Measurements from ENCODE around the gene ZNF716. TPM values are rescaled to one million over a fixed set of nuclear protein-coding genes. Genes with fewer than 3 reads are reported as not detected.

ZNF716 gene
- polyA plus RNA-seq, 1 of the 3 experiments (the other 2 are of a cell fraction), result not detected

DNA sequence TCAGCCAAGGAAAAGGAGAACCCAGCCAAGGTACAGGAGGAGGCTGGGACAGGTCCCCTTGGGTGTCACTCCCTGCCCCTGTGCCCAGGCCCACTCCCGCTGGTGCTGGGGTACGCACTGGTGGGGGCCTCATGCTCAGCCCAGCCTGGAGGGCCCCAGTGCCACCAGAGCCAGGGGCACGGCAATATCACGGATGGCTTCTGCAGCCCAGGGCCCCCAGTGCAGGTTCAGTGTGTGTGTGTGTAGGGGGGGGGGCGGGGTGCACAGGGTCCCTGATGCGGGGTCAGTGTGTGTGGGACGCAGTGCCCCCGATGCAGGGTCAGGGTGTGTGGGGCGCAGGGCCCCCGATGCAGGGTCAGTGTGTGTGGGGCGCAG, 23.4 kb upstream of the ZNF716 start:
- no peaks in the 10 kb centered on the region for H3K4me1 ChIP-seq (ENCODE audit: control insufficient read depth in 1 of 2, insufficient read depth in 2 of 2, low read depth in 1 of 2, low read length in 1 of 2)
- CTCF ChIA-PET, result no interaction called here
- no peaks in the 10 kb centered on the region for H4K20me1 ChIP-seq (ENCODE audit: insufficient read depth)
- no peaks in the 10 kb centered on the region for H3F3A ChIP-seq (replicated peaks; ENCODE audit: insufficient read depth)
- no peak overlapping the region for H3K4me2 ChIP-seq
- H3K9ac ChIP-seq, result no peak overlapping the region
- H3K27ac ChIP-seq (ENCODE audit: low read depth in 2 of 2, low read length in 1 of 2), result no peak overlapping the region
- 0% methylated on average over 1 of the region's 11 CpGs for WGBS (ENCODE audit: low lambda C conversion rate)
- no peaks in the 10 kb centered on the region for H3K79me2 ChIP-seq (ENCODE audit: insufficient read depth)
- H2AFZ ChIP-seq (ENCODE audit: low read depth), result no peak overlapping the region
- POLR2A ChIA-PET, result no interaction called here
- no peak for DNase-seq
- H3K9me3 ChIP-seq, result no peaks in the 10 kb centered on the region
- TF ChIP-seq ELF1 (IDR thresholded peaks at IDR 0.05) (no peak), FOXM1 (IDR thresholded peaks at IDR 0.05; ENCODE audit: low read depth) (no peak), NFIC (IDR thresholded peaks at IDR 0.05; ENCODE audit: borderline replicate concordance) (no peak), MXI1 (IDR thresholded peaks at IDR 0.05; ENCODE audit: low read depth, low read length) (no peak), YY1 (IDR thresholded peaks at IDR 0.05; ENCODE audit: low read depth) (no peak), EZH2phosphoT487 (IDR thresholded peaks at IDR 0.05; ENCODE audit: borderline replicate concordance, low read depth) (no peak), MEF2A (IDR thresholded peaks at IDR 0.05; ENCODE audit: borderline replicate concordance, low read depth) (no peak), RXRA (IDR thresholded peaks at IDR 0.05; ENCODE audit: borderline replicate concordance, low read depth) (no peak), SIN3A (IDR thresholded peaks at IDR 0.05; ENCODE audit: borderline replicate concordance, low read depth, low read length) (no peak), RFX5 (IDR thresholded peaks at IDR 0.05; ENCODE audit: low read length) (no peak), TCF12 (IDR thresholded peaks at IDR 0.05) (no peak), POLR2AphosphoS5 (IDR thresholded peaks at IDR 0.05; ENCODE audit: low read depth, low read length) (no peak)
- TF ChIP-seq, protein P1, sequence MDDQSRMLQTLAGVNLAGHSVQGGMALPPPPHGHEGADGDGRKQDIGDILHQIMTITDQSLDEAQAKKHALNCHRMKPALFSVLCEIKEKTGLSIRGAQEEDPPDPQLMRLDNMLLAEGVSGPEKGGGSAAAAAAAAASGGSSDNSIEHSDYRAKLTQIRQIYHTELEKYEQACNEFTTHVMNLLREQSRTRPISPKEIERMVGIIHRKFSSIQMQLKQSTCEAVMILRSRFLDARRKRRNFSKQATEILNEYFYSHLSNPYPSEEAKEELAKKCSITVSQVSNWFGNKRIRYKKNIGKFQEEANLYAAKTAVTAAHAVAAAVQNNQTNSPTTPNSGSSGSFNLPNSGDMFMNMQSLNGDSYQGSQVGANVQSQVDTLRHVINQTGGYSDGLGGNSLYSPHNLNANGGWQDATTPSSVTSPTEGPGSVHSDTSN (IDR thresholded peaks at IDR 0.05), result no peak
- TF ChIP-seq, protein P2, sequence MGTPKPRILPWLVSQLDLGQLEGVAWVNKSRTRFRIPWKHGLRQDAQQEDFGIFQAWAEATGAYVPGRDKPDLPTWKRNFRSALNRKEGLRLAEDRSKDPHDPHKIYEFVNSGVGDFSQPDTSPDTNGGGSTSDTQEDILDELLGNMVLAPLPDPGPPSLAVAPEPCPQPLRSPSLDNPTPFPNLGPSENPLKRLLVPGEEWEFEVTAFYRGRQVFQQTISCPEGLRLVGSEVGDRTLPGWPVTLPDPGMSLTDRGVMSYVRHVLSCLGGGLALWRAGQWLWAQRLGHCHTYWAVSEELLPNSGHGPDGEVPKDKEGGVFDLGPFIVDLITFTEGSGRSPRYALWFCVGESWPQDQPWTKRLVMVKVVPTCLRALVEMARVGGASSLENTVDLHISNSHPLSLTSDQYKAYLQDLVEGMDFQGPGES (IDR thresholded peaks at IDR 0.05; ENCODE audit: low read depth, low read length), result no peak
- TF ChIP-seq, protein P3, sequence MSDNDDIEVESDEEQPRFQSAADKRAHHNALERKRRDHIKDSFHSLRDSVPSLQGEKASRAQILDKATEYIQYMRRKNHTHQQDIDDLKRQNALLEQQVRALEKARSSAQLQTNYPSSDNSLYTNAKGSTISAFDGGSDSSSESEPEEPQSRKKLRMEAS (IDR thresholded peaks at IDR 0.05; ENCODE audit: low read depth), result no peak
- TF ChIP-seq, protein P4, sequence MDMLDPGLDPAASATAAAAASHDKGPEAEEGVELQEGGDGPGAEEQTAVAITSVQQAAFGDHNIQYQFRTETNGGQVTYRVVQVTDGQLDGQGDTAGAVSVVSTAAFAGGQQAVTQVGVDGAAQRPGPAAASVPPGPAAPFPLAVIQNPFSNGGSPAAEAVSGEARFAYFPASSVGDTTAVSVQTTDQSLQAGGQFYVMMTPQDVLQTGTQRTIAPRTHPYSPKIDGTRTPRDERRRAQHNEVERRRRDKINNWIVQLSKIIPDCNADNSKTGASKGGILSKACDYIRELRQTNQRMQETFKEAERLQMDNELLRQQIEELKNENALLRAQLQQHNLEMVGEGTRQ (IDR thresholded peaks at IDR 0.05; ENCODE audit: borderline replicate concordance, low read depth, low read length), result no peak
- TF ChIP-seq, protein P5, sequence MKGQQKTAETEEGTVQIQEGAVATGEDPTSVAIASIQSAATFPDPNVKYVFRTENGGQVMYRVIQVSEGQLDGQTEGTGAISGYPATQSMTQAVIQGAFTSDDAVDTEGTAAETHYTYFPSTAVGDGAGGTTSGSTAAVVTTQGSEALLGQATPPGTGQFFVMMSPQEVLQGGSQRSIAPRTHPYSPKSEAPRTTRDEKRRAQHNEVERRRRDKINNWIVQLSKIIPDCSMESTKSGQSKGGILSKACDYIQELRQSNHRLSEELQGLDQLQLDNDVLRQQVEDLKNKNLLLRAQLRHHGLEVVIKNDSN (IDR thresholded peaks at IDR 0.05; ENCODE audit: borderline replicate concordance, low read depth), result no peak
- H3K27me3 ChIP-seq (ENCODE audit: insufficient read depth), result no peaks in the 10 kb centered on the region
- H3K9me2 ChIP-seq, result no peaks in the 10 kb centered on the region
- H3K36me3 ChIP-seq (replicated peaks in 1 of 2; ENCODE audit: control insufficient read depth in 1 of 2, insufficient read depth in 2 of 2, low read length in 1 of 2), result no peaks in the 10 kb centered on the region
- H3K4me3 ChIP-seq (ENCODE audit: low read depth in 2 of 2, low read length in 1 of 2), result no peak overlapping the region

All from SK-N-SH (cell line).